Measurements from ENCODE around the gene KRTAP4-5.
"Not testable (repeated sequence)": the region's sequence is repeated elsewhere in the genome, so short reads cannot be mapped to it uniquely, and the experiment has no call there.

KRTAP4-5 gene

GRCh38 chr17:41105347-41105746 is 44.3 kb downstream of the KRTAP4-5 start, which contains the start of gene KRTAP4-9:
Gene KRTAP4-9 (plus strand): TSS chr17:41105389. CDS start chr17:41105389, 0 bp downstream.
- not testable (repeated sequence) for DNase-seq

GRCh38 chr17:41104386-41105038 is 45.1 kb downstream of the KRTAP4-5 start:
- DNase-seq, result not testable (repeated sequence)

GRCh38 chr17:41103896-41104295 is 45.7 kb downstream of the KRTAP4-5 start:
- DNase-seq, result no peak

DNA sequence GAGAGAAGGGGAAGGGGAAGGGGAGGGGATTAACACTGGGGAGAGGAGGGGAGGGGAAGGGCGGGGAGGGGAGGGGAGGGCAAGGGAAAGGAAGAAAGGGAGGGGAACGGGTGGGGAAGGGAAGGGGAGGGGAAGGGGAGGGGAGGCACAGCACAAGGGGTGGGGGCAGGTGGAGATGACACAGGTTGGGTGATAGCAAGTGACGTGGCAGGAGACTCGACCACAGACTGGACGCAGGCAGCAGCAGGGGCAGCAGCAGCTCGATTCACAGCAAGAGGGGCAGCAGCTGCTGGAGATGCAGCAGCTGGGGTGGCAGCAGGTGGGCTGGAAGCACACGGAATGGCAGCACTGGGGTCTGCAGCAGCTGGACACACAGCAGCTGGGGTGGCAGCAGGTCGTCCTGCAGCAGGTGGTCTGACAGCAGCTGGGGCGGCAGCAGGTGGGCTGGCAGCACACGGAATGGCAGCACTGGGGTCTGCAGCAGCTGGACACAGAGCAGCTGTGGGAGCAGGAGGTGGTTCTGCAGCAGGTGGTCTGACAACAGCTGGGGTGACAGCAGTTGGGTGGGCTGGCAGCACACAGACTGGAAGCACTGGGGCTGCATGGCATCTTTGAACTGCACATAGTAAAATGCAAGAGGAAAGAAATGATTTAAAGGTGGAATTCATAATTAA is 47.9 kb downstream of the KRTAP4-5 start, which contains the start of gene KRTAP4-16:
Gene KRTAP4-16, minus strand, starts transcription at position 624 of the 674 bp plus-strand sequence. Its CDS starts 0 bp downstream, at position 624.
- no peak for DNase-seq

DNA sequence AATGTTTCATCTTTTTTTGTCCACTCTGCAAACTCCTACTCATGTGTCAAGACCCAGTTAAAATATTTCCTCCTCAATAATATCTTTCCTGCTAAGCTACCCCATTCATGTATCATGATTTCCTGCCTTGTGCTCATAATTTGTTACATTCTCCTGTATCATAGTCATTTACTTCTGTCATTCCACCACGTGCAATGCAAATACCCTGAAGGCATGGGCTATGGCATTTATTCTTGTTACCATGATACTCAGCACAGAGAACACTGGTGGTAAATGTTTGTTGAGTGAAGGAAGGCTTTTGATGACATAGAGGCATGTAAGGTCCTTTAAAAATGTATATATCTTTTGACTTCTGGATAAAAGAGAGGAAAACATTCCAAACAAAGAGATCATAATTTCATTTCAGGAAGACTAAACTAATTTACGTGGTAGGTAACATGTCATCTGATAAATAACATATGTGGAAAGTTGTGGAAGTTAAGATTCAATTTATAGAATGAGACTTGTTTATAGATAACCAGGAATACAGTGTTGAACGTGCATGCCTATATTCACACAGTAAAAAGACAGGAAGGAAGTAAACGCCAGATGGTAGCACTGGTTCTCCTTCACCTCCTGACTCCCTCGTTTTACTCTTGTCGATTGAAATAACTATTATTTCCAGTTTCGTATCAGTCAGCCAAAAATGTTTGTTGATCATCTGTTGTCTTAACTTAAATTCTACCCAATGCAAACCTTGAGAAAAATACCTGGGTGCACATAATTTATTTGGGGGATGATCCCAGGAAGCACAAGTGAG is 49.7 kb downstream of the KRTAP4-5 start:
- DNase-seq, result not testable (repeated sequence)
